Tibial nerve (tissue), 4 donors: ENCODE results near the gene COL10A1.

Source experiments
- EP300 ChIP-seq, 2 donors: sonication (generic); formaldehyde crosslinking; IDR thresholded peaks; one replicate each; pipeline ENCODE4 v1.6.1; 2017; ENCODE audit warnings: antibody characterized with exemption in 2 of 2, mild to moderate bottlenecking in 1 of 2
- POLR2A ChIP-seq, 2 donors: fragments of 450-650 bp; IDR thresholded peaks; one replicate each; pipeline ENCODE4 v1.6.1; 2017; ENCODE audit warnings: antibody characterized with exemption in 2 of 2, mild to moderate bottlenecking in 2 of 2, moderate library complexity in 2 of 2
- TF ChIP-seq, protein P1 (sequence below), 5 experiments: fragments of 200-600 bp in 3 of 5; fragments of 450-650 bp in 2 of 5; sonication (generic) in 3 of 5; IDR thresholded peaks; one replicate each; pipeline ENCODE4 v1.5.1; 2016 to 2019; ENCODE audit warnings: antibody characterized with exemption in 5 of 5, mild to moderate bottlenecking in 3 of 5, moderate library complexity in 2 of 5

DNA sequence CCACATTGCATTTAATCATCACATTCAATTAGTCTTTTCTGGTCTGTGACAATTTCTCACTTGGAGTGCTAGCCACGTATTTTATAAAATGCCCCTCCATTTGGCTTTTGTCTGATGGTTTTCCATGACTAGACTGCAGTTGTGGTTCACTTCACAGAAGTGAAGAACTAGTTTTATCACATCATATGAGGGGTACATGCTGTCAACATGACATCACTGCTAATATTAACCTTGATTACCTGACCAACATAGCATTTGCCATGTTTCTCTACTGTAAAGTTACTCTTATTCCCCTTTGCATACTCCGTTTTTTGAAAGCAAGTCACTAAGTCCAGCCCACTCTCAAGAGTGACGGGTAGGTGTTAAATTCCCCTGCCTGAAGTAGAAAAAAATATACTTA lies 48.0 kb upstream of the COL10A1 start:
- TF ChIP-seq, protein P1, sequence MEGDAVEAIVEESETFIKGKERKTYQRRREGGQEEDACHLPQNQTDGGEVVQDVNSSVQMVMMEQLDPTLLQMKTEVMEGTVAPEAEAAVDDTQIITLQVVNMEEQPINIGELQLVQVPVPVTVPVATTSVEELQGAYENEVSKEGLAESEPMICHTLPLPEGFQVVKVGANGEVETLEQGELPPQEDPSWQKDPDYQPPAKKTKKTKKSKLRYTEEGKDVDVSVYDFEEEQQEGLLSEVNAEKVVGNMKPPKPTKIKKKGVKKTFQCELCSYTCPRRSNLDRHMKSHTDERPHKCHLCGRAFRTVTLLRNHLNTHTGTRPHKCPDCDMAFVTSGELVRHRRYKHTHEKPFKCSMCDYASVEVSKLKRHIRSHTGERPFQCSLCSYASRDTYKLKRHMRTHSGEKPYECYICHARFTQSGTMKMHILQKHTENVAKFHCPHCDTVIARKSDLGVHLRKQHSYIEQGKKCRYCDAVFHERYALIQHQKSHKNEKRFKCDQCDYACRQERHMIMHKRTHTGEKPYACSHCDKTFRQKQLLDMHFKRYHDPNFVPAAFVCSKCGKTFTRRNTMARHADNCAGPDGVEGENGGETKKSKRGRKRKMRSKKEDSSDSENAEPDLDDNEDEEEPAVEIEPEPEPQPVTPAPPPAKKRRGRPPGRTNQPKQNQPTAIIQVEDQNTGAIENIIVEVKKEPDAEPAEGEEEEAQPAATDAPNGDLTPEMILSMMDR (IDR thresholded peaks at IDR 0.05), result no peak
- TF ChIP-seq POLR2A (IDR thresholded peaks at IDR 0.05) (no peak), EP300 (IDR thresholded peaks at IDR 0.05) (no peak)
